Activated T-helper 9 cell treated with anti-CD3 and anti-CD28 coated beads, Interleukin-2, amount 50 U/mL, for 16 hours (primary cell): ENCODE results near the gene GSE1.

ENCODE experiments used
- DNase-seq: peaks from one replicate; pipeline ENCODE4 v3.0.0-alpha.2; 2020; ENCODE audit warnings: low read depth

Gene GSE1

DNA sequence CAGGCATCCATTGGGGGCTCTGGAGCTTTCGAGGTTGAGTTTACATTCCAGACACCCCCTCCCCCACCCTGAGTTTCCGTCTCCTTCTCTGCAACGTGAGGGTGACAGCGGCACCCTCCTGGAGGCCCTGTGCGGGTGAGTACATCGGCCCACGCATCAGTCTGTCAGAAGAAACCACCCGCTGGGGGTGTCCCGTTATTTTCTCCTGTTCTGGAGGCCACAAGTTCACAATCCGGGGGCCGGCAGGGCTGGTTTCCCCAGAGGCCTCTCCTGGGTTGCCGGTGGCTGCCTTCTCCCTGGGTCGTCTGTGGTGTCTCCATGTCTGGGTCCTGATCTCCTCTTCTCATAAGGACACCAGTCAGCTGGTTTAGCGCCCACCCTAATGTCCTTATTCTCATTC is 35.7 kb downstream of the GSE1 start:
- DNase-seq = no peak

DNA sequence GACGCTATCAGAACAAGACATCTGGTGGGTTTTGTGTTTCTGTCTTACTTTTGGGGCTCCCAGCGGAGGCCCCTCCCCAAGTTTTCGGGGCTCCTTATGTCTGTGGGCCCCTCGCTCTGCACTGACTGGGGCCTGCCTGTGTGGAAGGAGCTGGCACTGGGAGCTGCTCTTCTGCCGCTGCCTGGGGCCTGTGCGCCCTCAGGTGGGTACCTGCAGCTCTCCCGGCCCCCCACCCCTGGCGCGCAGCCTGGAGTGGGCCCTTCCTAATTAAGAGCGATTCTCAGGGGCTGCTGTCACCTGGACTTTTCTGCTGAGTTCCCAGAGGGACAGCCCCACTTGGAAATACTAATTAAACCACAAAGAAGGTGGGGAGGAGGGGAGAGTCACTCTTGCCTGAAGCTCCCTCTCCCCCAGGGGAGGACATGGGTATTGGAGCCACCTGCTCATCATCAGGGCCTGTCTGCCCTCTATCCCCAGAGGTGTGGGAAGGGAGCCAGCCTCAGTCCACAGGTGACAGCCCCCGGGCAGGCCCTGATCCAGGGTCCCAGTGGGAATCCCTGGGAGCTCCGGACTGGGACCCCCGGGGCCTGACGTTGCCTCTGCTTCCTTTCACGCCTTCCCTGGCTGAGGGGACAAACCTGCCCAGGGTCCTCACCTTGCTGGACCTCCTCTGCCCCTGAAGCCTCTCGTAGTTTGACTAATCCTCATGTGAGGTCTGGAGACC is 36.5 kb downstream of the GSE1 start:
- no peak for DNase-seq

DNA sequence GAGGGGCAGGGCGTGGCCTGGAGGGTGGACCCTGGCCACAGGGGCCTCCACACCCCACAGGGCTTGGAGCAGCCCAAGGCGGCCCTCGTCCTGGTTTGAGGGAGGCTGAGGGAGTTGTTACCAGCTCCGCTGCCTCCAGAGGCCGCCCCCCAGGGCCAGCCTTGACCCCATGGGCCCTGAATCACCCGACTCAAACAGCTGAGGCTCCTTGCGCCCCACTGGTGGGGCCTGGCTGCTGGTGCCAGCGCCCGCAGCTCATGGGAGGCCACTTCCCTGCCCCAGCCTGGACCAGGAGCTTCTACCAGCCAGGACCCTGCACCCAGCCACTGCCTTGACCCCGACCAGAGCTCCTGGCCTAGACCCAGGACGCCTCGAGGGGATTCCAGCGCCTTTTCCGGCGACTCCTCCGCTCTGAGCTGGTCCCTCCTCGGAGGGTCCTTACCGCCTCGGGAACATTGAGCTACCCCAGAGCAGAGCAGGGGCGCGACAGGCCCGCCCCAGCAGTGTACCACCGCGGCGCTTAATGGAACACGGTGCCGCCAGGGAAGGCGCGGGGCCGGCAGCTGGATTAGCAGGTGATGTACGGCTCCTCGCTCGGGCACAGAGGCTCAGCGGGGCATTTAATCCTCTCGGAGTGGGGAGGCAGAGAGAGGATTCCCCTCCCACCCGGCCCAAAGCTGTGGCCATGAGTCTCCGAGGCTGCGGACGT is 37.2 kb downstream of the GSE1 start:
- DNase-seq = no peak

DNA sequence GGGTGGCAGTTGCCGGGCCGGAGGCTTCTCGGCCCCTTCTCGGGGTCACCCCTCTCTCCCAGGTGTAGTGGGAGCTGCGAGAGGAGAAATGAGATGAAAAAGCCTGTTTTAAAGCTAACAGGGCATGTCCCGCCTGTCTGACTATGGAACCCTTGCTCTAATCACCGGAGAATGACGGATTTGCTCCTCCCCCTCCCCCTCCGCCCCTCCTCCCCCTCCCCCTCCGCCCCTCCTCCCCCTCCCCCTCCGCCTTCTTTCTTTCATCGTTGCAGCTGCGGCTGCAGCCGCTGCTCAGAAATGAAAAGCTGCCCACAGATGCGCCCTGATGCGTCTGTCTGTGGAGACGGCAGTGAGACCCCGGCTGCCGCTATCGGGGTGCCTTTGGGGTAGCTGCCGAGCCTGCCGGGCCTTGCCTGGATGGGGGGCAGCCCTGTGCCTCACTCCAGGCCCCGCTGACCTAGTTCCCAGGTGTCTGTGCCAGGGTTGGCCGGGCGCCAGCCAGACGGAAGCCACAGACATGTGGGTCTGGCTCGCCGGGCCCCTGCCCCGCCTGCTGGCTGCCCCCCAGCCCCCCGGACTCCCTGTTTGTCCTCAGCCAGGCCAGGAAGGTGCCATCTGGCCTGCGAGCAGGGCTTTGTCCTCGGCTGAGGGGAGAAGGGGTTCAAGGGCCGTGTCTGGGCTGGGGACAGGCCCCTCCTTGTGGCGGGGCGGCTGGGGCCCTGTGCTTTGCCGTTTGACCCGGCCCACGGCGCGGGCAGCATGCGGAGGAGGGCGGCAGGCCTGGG is 37.9 kb downstream of the GSE1 start:
- no peak for DNase-seq

DNA sequence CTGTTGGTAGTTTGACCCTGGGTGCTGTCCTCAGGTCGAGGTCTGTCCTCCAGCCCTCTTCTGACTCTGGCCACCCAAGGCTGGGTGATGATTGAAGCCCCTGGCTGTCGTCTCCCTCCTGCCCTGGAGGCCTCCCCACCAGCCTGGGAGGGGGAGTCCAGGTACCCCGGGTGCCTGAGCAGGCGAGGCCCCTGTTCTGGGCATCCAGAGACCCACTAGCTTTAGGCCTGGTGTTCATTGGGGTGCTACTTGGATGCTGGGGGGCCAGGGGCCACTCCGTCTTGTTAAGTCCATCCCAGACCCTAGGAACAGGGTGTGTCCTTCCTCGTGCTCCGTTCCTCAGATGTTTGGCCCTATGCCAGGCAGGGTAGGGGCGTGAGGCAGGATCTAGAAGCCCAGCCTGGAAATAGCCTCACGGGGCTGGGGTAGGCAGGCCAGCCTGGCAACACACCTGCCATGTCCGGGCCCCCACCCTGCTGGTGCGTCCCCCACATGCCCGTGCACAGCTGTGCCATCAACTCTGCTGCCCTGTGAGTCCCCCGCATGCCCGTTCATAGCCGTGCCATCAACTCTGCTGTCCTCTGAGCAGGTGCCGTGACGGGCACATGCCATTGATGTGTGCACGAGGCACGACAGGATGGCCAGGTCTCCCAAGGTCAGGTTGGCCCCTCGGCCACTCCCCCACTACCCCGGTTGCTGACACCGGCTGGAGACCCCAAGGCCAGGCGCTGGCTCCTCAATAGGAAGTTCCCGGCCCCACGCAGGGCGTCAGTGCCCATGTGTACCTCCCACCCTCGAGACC is 38.7 kb downstream of the GSE1 start:
- no peak for DNase-seq

DNA sequence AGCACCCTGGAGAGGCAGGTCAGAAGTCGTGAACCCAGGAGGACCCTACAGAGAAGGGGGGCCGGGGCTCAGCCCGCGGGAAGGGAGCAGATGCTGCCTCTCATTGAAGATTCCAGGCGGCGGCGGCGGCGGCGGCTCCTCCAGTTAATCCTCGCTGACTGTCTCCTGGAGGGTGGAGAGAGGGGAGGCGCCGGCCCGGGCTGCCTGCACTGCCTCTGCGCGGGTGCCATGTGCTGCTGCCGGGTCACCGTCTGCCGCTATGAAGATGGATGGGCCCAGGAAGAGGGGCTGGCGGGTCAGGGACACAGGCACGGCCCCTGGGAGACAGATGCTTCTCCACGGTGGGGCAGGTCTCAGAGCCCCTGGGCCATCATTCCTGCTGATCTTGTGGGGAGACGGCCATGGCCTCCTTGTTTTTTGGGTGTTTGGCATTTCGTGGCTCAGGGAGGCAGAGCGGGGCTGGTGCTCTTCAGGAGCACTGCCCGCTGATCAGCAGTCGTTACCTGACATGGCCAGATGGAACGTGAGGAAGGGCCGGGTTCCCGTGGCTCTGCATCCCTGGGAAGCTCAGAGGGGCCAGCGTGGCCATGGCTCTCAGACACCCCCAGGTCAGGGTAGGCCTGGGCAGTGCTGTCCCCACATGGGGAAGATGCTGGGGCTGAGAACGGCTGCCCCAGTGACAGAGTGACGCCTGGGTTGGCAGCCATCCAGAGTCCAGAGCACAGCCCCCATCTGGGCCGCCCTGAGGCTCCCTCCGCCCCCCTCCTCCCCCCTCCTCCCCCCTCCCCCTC is 39.5 kb downstream of the GSE1 start:
- DNase-seq = no peak

DNA sequence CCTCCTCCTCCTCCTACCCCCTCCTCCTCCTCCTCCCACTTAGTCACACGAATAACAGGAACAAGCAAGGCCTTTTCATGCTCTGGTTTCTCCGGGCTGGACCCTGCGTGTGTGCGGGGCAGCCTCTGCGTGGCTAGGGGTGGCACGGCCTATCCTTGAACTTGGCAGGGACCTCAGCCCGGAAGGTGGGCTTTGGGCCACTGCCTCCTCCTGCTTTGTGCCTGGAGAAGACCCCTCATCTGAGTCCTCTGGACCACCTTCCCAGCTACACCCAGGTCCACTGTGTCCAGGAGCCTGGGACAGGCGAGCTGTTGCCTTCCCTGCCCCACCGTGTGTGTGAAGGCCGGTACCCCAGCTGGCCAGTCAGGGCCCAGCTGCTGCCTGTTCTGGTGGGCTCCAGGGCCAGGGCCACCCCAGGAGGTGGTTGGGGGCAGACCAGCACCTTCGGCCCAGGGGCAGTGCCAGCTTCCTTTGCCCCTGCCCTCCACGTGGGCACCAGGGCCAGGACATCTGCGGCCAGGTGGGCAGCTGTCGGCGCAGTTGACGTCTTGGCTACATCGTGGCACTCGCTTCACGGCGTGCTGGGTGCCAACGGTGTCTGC is 40.3 kb downstream of the GSE1 start:
- no peak for DNase-seq

DNA sequence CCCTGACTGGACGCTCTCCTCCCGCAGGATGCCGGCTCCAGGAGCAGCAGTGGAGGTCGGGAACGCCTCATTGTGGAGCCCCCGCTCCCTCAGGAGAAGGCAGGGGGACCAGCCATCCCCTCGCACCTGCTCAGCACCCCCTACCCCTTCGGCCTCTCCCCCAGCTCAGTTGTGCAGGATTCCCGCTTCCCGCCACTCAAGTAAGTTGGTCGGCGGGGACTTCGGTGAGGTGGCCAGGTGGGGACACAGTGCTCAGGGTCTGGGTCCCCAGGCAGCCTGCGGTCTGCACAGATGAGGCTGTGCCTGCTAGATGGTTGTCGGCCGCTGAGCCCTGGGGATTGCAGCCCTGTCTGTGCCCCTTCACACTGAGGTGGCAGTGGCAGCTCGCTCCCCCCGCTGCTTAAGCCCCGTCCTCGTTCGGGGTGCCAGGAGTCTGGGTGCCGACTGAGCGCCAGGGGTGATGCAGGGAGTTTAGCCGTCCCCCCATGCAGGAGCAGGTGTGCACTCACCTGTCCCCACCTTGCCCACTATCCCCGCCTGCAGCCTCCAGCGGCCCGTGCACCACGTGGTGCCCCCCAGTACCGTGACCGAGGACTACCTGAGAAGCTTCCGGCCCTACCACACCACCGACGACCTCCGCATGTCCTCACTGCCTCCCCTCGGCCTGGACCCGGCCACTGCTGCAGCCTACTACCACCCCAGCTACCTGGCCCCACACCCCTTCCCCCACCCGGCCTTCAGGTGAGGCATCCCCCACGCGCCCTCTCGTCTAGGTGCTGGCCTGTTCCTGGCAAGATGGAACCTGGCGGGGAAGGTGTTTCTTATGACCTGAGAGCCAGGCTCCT is 41.4 kb downstream of the GSE1 start:
- no peak for DNase-seq

DNA sequence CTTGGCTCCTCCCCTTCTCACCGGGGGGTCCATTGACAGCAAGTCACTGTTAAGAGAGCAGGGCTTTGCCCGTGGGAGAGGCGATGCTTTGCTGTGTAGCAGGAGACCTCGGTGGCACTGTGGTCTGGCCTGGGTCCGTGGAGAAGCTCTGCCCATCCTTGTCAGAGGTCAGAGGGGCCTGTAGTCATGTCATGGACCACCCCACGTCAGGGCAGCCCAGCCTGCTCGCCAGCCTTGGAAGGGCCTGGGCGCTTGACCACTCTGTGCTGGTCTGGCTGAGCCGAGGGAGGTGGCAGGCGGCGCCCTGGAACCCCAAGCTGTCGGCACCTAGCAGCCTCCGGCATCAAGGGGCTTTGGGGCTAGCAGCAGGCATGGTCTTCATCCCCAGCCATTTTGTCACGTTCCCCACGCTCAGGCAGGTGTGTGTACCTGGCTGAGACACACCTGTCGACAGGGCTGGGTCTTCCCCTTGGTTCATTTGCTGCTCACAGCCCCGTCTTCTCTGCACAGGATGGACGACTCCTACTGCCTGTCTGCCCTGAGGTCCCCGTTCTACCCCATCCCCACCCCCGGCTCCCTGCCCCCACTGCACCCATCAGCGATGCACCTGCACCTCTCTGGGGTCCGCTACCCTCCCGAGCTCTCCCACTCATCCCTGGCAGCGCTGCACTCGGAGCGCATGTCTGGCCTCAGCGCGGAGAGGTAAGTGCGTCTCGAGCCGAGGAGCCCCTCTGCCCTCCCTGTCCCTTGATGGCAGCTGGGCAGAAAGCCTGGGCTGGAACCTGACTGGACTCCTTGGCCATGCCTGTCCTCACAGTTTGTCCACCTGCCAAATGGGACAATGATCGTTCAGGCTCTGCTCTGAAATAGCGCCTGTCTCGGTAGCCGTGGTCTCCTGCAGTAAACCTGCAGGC is 42.4 kb downstream of the GSE1 start:
- no peak for DNase-seq

DNA sequence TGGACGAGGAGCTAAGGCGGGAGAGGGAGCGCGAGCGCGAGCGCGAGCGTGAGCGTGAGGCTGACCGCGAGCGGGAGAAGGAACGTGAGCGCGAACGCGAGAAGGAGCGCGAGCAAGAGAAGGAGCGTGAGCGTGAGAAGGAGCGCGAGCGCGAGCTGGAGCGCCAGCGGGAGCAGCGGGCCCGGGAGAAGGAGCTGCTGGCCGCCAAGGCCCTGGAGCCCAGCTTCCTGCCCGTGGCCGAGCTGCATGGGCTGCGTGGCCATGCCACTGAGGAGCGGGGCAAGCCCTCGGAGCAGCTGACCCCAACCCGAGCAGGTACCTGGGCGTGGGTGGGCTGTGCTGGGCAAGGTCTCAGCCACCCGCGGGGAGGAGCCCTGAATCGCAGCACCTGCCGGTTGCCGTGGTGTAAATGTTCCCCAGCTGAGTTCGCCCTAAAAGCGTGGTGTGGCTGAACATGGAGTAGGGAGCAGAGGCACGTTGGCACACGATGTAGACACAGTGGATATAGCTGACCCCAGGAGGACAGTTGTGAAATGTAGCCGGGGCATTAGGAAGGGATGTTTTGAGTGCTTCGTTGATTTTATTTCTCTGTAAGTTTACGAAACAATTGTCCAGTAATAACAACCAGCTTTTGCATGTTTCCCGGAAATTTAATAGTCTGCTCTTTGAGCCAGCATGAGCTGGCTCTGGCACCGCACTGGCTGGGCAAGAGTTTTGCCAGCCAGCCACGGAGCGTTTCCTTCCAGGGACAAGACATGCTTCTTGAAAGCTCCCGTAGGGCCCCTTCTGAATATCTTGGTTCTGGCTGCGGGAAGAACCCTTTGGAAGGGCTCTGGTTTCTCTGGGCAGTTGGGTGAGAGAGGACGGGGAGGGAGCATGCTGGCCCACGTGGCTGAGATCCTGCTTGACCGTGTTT is 43.5 kb downstream of the GSE1 start:
- no peak for DNase-seq

DNA sequence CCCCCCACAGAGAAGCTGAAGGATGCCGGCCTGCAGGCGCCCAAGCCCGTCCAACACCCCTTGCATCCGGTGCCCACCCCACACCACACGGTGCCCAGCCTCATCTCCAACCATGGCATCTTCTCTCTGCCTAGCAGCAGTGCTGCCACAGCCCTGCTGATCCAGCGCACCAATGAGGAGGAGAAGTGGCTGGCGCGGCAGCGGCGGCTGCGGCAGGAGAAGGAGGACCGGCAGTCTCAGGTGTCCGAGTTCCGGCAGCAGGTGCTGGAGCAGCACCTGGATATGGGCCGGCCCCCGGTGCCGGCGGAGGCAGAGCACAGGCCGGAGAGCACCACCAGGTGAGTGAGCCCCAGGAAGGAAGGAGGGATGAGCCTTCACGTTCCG is 44.1 kb downstream of the GSE1 start:
- DNase-seq = no peak

DNA sequence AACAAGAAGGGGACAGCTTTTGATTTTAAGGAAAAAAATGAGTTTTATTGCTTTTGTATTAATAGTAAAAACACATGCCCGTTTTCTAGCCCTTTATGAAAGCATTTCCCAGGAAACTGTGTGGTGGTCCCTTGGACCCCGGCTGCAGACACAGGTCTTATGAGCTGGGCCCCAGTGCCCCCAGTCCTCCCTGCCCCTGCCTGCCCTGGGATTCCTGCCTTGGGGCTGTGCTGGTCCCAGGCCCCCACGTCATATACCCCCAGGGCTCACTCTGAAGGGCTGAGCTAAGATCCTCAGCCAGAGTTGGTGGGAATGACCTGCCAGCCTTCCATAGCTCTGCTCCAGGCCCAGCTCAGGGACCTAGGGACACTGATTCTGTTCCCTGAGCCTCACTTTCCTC is 44.9 kb downstream of the GSE1 start:
- no peak for DNase-seq

DNA sequence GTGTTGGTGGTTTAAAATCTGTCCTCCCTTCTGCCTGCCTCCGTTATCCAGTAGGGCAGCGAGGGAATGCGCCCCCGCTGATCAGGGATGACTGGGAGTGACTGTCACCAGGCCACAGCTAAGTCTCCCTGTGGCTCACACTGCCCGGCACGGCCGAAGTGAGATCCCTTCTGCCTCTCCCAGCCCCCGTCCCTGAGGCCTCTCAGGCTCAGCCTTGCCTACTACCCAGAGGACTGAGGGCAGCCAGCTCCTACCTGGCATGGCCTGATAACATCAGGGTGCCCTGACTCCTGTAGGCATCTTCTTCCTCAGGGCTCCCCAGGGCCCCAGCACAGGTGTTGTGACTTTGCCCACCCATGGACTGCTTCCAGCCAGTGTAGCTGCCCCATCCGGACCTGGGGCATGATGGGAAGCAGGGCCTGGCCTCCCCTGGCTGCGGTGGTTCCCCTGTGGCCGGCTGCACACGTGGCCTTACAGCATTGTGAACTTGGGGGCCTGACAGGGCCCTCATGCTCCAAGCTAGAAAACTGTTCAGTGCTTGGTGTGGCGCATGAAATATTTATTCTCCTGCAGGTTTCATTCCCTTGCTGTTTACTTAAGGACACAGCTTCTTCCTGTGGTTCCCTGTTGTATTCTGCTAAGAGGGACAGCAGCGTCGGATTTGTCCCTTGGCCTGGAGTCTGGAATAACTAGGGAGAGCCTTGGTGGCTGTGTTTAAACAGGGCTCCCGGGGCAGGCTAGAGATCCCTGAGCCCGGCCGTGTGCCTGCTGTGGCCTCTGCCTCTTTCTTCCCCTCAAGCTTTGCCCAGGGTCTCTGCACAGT is 45.6 kb downstream of the GSE1 start:
- DNase-seq = no peak

DNA sequence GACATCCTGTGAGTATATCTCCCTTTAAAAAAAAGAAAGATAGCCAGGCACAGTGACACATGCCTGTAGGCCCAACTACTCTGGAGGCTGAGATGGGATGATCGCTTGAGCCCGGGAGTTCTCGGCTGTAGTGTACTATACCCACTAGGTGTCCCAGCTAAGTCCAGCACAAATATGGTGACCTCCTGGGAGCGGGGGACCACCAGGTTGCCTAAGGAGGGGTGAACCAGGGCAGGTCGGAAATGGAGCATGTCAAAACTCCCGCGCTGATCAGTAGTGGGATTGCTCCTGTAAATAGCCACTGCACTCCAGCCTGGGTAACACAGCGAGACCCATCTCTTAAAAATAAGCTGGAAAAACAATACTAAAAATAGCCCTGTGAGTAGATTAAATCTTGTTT is 46.2 kb downstream of the GSE1 start:
- no peak for DNase-seq

DNA sequence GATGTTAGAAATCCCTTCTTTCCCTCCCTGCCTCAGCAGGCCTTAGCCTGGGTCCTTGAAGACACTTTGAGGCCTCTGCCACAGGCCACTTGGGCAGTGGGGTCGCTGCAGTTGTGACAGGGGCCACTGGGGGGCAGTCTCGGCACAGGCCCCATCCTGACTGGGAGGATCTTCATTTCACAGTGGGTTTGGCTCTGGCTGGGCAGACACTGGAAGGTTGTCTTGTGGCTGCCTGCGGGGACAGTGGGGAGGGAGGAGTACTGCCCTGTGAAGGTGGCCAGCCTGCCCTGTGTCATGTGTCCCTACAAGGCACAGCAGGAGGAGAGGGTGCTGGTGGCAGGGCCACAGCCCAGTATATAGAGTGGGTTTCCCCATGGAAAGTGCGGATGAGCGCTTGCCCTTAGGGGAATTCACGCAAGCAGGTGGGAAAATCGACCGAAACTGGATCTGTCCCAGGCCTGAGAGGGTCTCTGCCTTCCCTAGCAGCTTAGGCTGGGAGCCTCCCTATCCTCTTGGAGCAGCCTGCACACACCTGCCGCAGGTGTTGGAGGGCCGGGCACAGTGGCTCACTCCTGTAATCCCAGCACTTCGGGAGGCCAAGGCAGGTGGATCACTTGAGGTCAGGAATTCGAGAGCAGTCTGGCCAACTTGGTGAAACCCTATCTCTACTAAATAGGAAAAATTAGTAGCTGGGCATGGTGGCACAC is 46.8 kb downstream of the GSE1 start:
- peak; percentile 40 for DNase-seq
